Type B pancreatic cell (in vitro differentiated cells): ENCODE results near the gene PRLR. TPM values are rescaled to one million over a fixed set of nuclear protein-coding genes. Genes with fewer than 3 reads are reported as not detected.
"Not testable (repeated sequence)": the region's sequence is repeated elsewhere in the genome, so short reads cannot be mapped to it uniquely, and the experiment has no call there.

Source experiments
- DNase-seq: peaks from one replicate; pipeline ENCODE4 v3.0.0; 2021; ENCODE audit warnings: mixed read lengths; ENCODE audit not compliant: unreplicated experiment; ENCODE audit errors: extremely low spot score
- H3K27ac Mint-ChIP-seq: 2 replicates; pipeline ENCODE4 v1.8.0; 2021; ENCODE audit warnings: mild to moderate bottlenecking, mixed read lengths
- H3K27me3 Mint-ChIP-seq: 2 replicates; pipeline ENCODE4 v1.8.0; 2021; ENCODE audit warnings: mixed read lengths
- H3K36me3 Mint-ChIP-seq: 2 replicates; pipeline ENCODE4 v1.8.0; 2021; ENCODE audit warnings: mixed read lengths
- H3K4me1 Mint-ChIP-seq: one replicate; pipeline ENCODE4 v1.8.0; 2021; ENCODE audit warnings: mixed read lengths; ENCODE audit not compliant: unreplicated experiment
- H3K4me3 Mint-ChIP-seq: 2 replicates; pipeline ENCODE4 v1.8.0; 2021; ENCODE audit warnings: mild to moderate bottlenecking, mixed read lengths
- H3K9me3 Mint-ChIP-seq: 2 replicates; pipeline ENCODE4 v1.8.0; 2021; ENCODE audit warnings: mixed read lengths
- CTCF ChIP-seq: fragments of 200-600 bp; sonication (generic); conservative IDR thresholded peaks from 2 replicates; pipeline ENCODE4 v1.5.0; 2021; ENCODE audit warnings: antibody characterized with exemption, mild to moderate bottlenecking
- total RNA-seq: library from RNA; stranded (reverse); gene quantifications from 2 replicates; pipeline ENCODE4 v1.2.1, GENCODE V29; 2021; ENCODE audit warnings: low replicate concordance

PRLR gene
- total RNA-seq, 1 donor from 2014 or later = 6.7 TPM

DNA sequence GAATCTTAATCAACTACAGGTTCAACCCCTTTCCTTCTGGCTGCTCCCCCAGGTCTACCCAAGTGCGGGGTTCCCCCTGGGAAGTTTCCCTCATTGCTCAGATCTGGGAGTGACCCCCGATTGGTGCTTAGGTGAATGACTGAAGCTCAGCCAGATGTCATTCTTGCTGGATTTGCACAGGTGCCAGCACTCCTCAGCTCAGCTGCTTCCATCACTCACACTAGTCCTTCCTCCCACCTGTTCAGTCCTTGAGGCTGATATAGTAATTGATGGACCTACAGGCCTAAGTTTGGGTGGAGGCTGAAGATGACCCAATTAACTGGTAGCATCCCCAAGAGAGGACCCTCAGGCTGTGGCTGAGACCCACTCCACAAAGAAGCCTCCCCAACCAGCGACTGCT lies 32.9 kb downstream of the PRLR start:
- Mint-ChIP-seq H3K4me1 (peaks cover 43% of the 10 kb centered on the region), H3K4me3 (no peak overlapping the region)
- no peak for TF ChIP-seq CTCF

DNA sequence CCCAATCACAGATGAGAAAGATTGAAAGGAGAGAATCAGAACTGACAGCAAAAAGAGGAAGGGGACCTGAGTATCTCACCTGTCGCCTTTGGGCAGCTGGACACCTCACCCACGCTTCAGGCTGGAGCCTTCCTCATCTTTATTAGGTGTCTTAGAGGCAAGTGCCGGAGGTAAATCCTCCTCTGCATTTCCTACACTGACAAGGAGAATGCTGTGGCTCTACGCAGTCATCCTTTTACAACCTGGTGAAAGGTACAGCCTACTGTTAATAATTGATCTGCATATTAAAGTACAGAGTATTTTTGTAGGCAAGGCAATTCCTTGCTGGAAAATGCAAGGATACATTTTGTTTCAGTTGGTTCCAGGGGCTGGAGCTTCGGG lies 34.8 kb downstream of the PRLR start:
- no peaks in the 10 kb centered on the region for H3K9me3 Mint-ChIP-seq
- no peak for TF ChIP-seq CTCF
- H3K4me3 Mint-ChIP-seq = no peak overlapping the region
- DNase-seq = no peak
- peaks cover 36% of the 10 kb centered on the region for H3K4me1 Mint-ChIP-seq
- H3K27ac Mint-ChIP-seq = no peak overlapping the region
- peaks cover 8% of the 10 kb centered on the region for H3K27me3 Mint-ChIP-seq
- H3K36me3 Mint-ChIP-seq = peaks cover 4% of the 10 kb centered on the region

More for the DNA sequence above, 32.9 kb downstream of the PRLR start:
- Mint-ChIP-seq H3K36me3 (no peaks in the 10 kb centered on the region), H3K27me3 (no peaks in the 10 kb centered on the region), H3K9me3 (no peaks in the 10 kb centered on the region), H3K27ac (no peak overlapping the region)
- DNase-seq = no peak

GRCh38 chr5:35194635-35195471 lies 35.4 kb downstream of the PRLR start:
- Mint-ChIP-seq H3K27ac (no peak overlapping the region), H3K4me1 (peaks cover 31% of the 10 kb centered on the region), H3K27me3 (peaks cover 8% of the 10 kb centered on the region), H3K36me3 (peaks cover 4% of the 10 kb centered on the region), H3K9me3 (no peaks in the 10 kb centered on the region), H3K4me3 (no peak overlapping the region)
- no peak for DNase-seq
- TF ChIP-seq CTCF = no peak

- no peak overlapping the region for H3K4me3 Mint-ChIP-seq
- H3K27me3 Mint-ChIP-seq = peaks cover 8% of the 10 kb centered on the region
- DNase-seq = no peak
- no peak for TF ChIP-seq CTCF
- peaks cover 20% of the 10 kb centered on the region for H3K4me1 Mint-ChIP-seq
- H3K9me3 Mint-ChIP-seq = no peaks in the 10 kb centered on the region
- peaks cover 4% of the 10 kb centered on the region for H3K36me3 Mint-ChIP-seq
- H3K27ac Mint-ChIP-seq = no peak overlapping the region
These were observed 37.8 kb downstream of the PRLR start for GRCh38 chr5:35192506-35192905.

GRCh38 chr5:35189801-35190200 lies 40.5 kb downstream of the PRLR start:
- not testable (repeated sequence) for DNase-seq, H3K36me3 Mint-ChIP-seq, H3K27me3 Mint-ChIP-seq, H3K9me3 Mint-ChIP-seq, H3K4me3 Mint-ChIP-seq, H3K27ac Mint-ChIP-seq, H3K4me1 Mint-ChIP-seq

- TF ChIP-seq CTCF = no peak
- no peak for DNase-seq
- Mint-ChIP-seq H3K27ac (peak overlapping the region; percentile 17), H3K36me3 (peaks cover 4% of the 10 kb centered on the region), H3K27me3 (peaks cover 8% of the 10 kb centered on the region), H3K4me3 (peak overlapping the region; percentile 19), H3K4me1 (peaks cover 12% of the 10 kb centered on the region), H3K9me3 (no peaks in the 10 kb centered on the region)
These were observed 42.2 kb downstream of the PRLR start for GRCh38 chr5:35188031-35188457.

- not testable (repeated sequence) for H3K36me3 Mint-ChIP-seq, H3K27me3 Mint-ChIP-seq, H3K9me3 Mint-ChIP-seq, DNase-seq, H3K4me3 Mint-ChIP-seq, H3K27ac Mint-ChIP-seq
- H3K4me1 Mint-ChIP-seq = peaks cover 16% of the 10 kb centered on the region
These were observed 42.7 kb downstream of the PRLR start for GRCh38 chr5:35187621-35188020.
